GM21423 (cell line): ENCODE results near the gene DLGAP1.

Source experiments
- ATAC-seq: cut with Tn5 transposase; IDR thresholded peaks from one replicate; pipeline ENCODE4 v1.9.1; 2021; ENCODE audit warnings: mild to moderate bottlenecking, moderate library complexity; ENCODE audit not compliant: unreplicated experiment

DLGAP1 gene

DNA sequence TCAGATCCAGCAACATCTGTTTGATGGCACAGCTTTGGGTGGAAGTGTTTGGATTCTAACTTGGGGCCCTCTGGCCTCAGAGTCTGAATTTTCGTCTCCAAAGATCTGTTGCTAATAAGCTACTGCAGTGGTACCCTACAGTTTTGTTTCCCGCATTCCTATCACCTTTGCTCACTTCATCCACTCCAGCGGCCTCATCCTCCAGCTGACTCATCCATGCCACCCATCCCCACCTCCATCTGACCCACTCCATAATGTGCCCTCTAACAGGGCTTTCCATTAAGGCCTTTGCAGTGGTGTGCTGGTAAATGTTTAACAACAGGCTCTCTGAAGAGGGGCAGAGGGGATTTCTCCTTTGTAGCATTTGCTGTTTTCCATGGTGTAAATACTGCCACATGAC lies 779.7 kb downstream of the DLGAP1 start:
- ATAC-seq: no peak

DNA sequence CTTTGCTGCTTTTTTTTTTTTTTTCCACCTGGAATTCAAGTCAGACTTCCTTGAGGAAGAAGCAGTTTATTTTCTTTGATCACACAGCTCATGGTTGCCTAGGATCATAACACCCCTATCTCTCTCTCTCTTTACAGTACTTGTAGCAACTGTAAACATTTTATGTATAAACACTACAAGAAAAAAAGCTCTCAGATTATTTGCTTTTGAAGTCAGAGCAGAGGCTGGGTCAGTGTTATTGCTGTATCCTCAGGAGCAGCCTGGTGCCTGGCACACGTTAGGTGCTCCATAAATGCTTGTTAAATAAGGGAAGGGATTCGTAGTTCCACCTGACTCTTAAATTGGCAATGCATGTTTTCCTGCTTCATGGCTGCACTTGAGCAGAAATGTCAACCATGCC lies 783.9 kb downstream of the DLGAP1 start:
- ATAC-seq: no peak

DNA sequence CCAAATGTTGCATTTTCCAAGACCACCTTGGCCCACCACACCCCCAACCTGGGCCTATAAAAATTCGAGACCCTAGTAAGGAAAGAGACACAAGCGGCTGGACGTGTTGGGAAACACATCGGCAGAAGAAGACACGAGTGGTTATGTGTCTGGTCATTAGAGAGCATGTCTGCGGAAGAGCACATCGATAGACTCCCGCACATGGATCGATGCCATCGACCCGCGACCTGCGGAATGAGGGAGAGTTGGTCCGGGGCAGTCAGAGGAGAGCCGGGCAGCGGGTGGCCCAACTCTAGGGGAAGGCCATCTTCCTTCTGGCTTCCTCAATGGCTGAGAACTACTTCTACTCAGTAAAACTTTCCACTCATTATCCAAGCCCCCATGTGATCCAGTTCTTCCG lies 785.7 kb downstream of the DLGAP1 start:
- no peak for ATAC-seq

DNA sequence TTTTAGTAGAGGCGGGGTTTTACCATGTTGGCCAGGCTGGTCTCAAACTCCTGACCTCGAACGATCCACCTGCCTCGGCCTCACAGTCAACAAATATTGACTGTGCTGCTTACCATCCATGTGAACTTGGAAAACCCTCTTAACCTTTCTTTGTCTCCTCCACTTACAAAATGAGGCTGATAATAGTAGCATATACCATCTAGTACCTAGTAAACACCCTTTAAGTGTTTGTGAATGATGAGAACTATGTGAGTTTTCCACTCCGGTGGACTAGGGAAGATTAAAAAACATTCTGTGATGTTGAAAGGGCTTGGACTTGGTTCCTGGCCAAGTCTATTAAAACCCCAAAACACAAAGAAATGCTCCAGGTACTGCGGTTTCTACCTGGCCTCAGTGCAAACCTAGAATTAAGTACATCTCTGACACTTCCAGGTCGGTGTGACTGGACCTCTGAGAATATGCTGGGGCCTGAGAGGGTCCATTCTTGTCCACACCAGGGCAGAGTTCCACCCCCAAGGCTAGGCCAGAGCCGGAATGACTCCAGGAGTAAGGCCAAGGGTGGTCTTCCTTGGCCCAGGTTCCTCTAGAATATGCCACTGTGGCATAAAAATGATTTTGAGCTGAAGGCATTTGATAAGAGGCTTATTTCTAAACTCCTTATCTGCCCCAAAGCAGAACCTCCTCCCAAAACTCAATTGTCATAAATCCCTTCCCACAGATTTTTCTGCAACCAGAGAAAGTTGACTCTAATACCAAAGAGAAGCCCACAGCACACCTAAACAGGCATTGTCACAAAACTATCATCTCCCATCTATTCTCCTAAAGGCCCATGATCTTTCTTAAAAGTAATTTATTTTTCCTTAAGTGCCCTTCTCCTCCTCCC lies 787.6 kb downstream of the DLGAP1 start:
- ATAC-seq: no peak

DNA sequence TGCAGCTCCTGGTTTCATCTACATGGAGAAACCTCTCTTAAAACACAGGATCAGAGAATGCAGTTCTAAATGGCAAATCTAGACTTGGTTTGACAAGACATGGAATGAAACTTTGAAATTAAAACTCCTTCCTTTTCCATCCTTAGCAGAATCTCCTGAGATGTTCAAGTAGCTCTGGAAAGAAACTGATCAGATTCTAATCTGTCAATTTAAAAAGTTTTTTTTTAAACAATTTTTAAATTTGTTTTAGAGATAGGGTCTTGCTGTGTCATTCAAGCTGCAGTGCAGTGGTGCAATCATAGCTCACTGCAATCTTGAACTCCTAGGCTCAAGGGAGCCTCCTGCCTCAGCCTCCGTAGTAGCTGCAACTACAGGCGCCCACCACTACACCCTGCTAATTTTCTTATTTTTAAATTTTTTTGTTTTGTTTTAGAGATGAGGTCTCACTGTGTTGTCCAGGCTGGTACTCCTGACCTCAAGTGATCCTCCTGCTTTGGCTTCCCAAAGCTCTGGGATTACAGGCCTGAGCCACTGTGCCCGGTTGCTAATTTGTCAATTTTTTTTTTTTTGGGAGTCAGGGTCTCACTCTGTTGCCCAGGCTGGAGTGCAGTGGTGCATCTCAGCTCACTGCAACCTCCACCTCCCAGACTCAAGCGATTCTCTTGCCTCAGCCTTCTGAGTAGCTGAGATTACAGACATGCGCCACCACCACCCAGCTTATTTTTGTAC lies 788.4 kb downstream of the DLGAP1 start:
- no peak for ATAC-seq

DNA sequence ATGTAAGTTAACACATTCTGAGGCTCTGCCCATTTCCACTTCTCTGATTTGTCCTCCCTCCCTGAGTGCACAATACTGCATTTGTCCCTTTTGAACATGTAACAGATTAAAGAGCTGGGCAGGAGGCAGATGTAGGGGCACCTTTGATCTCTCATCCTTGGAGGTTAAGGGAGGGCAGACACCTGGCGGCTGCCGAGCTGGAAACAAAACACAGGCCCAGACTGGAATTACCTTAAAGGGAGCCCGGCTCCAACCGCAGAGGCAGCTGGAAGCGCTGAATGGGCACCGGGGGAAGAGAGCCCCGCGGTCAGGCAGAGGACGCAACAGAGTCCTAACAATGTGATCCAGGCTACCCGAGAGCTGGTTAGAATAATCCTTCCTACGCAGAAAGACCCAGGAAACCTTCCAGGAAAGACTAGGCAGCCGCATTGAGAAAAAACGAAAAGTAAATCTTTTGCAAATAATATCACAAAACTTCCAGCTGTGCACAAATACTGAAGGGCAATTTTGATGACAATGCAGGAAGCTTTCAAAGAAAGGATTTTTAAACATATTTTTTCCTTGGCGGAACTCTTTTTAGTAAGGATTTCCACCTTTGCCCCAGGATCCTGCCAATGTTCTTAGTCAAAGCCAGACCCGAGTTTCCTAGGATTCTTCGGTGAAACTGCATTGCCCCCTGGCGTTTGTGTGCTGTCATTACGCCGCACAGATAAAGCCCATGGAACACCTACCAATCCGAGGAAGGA lies 789.2 kb downstream of the DLGAP1 start:
- ATAC-seq: peak; percentile 65

DNA sequence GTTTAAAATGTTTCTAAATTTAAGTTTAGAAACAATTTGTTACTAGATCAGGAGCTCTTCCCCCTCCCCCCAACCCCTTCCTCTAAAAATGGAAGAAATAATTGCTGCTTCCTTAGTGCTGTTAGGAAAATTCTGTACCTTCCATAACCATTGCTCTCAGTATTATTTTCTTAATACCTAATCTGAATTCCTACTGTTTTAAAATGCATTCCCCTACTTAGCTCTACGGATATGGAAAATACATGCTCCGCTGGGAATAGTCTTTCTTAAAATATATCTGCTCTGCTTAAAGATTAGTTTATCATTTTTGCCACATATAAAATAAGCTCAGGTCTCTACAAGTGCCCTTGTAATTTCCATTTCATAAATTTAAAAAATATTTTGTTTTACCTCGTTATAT lies 789.9 kb downstream of the DLGAP1 start:
- ATAC-seq: no peak

DNA sequence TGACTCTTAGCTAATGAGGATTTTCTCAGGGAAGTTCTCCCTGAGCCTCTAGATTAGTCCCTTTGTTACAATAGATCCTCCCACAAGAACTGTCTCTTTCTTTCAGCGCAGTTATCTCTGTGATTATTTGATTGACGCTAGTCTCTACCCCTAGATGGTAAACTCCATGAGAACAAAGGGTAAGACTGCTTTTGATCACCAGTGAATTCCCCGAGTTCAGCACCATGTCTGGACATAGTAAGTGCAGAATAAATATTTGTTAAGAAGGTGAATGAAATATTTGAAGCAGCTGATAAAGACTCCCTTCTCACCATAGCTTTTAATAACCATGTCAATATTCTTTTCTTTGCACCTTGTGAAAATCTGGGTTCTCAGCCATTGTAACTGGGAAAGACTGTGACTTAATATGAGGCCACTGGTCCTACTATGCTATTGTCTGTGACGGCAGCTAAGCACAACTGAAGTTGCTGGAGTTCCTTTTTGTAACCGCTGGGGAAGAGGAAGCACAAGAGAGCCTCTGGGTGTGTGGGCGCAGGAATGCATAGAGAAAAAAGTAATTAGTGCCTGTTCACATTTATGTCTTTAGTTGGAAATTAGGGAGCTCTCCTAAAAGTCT lies 790.4 kb downstream of the DLGAP1 start:
- no peak for ATAC-seq

DNA sequence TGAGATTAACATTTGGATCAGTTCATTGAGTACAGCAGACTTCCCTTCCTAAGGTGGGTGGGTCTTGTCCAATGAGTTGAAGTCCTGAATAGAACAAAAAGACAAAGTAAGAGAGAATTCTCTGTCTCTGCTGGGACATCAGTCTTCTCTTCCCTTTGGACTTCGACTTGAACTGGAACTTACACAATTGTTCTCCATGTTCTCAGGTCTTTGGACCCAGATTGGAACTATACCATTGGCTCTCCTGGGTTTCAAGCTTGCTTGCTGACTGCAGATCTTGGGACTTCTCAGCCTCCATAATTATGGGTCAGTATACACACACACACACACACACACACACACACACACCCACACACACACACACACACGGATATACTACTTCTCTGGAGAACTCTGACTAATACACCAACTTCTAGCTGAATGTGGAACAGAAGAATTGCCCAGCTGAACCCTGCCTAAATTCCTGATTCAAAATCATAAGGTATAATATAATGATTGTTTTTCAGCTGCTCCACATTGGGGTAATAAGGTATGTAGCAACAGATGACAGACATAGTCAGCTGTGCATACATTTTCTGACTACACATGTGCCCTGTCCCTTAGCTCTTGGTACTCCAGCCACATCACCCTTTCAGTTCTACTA lies 791.1 kb downstream of the DLGAP1 start:
- ATAC-seq: no peak

DNA sequence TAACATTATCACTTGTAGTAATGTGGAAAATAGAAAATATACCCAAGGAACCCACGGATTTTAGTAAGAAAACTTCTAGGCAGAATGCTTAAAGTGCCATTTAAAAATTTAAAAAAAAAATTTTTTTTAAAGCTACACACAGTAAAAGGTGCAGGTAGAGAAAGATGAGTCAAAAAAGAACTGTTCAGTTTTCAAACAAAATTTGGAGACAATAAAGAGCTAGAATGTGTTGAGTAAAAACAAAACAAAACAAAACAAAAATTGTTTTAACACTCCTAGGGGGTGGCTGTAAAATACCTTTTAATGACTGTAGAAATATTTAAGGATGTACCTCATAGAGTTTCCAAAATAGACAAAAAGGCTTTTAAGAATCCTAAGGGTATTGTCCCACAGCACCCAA lies 793.1 kb downstream of the DLGAP1 start:
- no peak for ATAC-seq

DNA sequence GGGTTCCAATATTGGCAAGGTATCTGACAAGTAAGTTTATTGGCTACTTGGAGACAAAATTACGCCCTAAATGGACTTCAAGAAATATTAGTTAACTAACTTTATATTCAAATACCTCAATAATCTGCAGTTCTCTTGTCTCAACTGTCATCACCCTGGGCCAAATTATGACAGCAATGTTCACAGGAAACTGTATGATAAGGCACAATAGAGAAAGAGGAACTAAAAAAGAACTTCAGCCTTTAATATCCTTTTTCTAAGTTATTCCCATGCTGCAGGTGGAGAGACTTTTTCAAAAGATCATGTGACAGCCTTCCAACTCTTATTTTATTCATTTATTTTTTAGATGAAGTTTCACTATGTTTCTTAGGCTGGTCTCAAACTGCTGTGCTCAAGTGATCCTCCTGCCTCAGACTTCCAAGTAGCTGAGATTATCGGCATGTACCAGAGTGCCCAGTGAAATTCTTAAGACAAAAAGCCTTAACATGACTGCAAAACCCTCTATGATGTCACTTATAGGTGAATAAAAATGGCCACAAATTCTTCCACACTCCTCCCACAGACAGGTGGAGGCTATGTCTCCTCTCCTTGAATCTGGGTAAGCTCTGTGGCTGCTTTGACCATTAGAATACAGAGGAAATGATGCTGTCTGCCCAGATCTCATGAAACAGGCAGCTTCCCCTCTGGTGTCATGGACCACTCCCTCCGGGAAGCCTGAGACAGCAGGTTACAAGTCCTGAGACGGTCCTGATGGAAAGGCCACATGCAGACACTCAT lies 794.2 kb downstream of the DLGAP1 start:
- ATAC-seq: no peak

DNA sequence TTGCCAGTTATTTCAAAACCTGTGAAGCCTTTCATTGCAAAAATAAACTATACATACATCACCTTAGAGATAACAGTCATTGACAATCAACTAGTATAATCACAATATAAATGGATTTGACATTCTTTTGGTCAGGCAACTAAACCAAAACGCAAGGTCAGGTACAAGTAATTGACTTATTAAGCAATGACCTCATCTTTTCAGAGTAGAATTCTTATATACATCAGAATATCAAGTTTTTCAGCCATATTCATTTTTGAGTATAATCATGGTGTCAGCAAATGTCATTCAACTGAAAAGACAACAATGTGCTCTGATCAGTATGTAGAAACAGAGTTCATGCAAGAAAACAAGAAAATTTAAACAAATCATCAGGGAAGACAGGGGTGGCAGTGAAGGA lies 796.6 kb downstream of the DLGAP1 start:
- ATAC-seq: no peak

DNA sequence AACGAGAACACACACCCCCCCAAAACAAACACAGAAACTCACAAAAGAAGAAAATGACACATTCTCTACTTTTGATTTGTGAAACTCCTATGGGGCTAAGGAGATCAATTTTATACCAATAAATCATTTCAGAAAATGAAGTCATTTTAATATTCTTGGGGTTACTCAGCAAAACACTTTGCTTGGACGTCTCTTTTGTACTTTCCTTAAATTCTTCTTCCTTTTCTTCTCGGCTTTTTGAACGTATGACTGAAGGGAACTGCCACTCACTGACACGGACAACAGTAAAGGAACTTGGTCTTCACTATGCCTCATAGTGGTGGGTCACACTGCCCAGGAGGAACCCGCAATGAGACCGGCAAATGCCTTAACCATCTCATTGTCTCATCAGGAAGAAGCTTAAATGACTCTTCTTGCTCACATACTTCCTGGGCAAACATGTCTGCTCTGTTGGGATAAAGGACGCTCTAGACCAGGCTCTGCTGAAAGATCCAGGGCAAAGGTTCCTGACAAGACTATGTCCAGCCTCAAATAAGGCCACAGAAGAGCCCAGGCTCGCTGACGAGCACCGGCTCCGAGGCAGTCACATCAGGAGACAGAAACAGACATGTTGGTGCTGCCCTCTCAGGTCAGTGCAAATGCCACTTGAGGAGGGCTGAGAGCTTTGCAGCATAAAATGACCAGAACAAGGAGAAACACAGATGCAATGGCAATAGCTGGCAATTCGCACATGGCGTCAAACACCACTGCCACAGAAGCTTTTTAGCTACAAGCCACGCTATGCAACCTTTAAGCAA lies 799.7 kb downstream of the DLGAP1 start:
- ATAC-seq: no peak

DNA sequence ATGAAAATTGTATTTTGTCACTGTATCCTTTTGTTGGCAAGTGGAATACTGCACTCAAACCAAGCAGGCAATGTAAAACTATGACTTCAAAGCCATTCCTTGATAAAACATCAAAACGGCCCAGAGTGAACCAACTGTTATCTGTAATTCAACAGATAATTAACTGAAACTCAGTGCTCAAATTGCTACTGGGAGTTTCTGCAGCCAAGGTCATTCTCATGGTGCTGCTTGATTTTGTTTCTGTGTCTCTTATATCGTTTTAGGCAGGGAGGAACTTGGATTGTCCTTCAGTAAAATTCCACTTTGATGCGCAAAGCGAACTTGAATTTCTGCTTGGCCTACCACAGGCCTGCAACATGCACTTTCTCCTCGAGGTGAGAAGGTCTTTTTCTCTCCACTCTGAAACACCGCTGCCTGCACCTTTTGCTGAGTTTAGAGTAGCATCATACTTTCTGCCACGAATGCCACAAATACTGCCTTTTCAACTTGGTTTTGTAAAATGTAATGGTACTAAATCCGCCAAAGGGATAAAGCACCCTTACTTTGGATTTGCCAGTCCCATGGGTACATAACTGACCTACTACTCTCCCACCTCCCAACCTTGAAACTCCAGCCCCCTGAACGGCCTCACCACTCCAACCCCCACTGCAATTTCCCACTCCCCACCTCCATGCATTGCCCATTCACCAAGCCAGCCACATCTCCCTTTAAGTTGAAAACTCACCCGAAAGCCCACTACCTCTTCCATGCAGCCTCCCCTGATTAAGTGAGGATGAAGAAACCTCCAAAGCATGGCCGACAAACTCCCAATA lies 800.5 kb downstream of the DLGAP1 start:
- ATAC-seq: no peak

DNA sequence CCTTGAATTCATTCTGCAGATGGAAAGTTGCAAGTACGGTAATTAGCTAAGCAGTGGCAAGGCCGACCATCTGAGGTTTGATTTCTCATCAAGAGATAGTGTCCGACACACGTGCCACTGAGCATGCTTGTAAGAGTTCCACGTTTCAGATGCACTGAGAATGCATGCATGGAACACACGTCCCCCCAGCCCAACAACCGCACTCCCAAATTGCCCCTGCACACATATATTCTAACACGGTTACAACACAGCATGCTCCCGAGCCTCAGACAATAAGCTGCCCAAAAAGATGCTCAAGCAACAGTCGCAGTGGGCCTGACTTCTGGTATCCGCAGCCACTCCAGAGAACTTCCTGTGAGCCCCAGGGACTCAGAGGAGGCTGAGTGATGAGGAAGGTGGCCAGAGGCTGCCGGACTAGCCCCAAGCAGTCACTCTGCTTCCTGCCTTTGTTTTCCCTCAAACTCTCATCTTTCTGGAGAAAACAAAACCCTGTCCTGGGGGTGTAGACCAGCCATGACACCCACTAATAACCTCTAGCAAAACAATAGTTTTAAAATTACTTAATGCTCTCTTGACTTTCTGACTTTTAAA lies 801.2 kb downstream of the DLGAP1 start:
- no peak for ATAC-seq

DNA sequence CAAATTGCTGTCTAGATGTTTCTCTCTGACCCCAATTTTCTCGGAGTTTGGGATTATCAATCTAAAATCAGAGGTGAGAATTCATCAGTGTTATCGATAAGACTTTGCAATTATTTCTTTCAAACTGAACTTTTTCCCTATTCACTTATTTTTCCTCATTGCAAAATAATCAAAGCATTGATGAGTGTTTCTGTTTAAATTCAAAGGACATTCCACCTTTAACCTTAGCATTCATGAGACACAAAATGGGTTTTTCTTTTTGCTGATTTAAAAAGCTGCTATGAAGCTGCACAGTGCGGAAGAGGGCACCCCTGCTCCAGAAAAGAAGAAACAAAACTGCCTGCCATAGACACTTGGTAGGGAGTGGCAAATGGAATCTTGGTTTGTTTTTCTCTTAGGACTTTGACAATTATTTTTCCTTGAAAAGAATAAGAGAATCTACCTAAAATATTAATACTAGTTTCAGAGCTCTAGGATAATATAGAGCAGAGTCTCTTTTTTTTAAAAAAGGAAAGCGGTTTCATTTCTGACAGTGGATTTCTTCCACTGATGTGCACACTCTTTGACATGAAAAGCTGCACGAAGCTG lies 801.8 kb downstream of the DLGAP1 start:
- ATAC-seq: no peak
